Heart left ventricle (tissue), 13 donors: ENCODE data around the gene CCDC3.

Source experiments
- CTCF ChIP-seq, 12 donors: fragments of 200-600 bp; sonication (generic) in 4 of 12; IDR thresholded peaks; one replicate each; pipeline versions ENCODE4 v1.5.0 to v1.8.0; 2018 to 2022; ENCODE audit warnings: antibody characterized with exemption in 12 of 12, mild to moderate bottlenecking in 5 of 12
- POLR2A ChIP-seq, 2 donors: fragments of 450-650 bp; IDR thresholded peaks; one replicate each; pipeline ENCODE4 v1.6.1; 2017; ENCODE audit warnings: antibody characterized with exemption in 2 of 2, mild to moderate bottlenecking in 2 of 2, moderate library complexity in 2 of 2
- donor health status: ischemic (EF 13 %, LVEDD 7.1; RV severe dilation, severe dysfunction).
- donor health status: DM: no; HTN: yes; CAD: no.
- donor health status: DM: no; HTN: no; CAD: no.
- donor health status: ischemic (EF 25% LVEDD 6.9; RV normal size, moderate dysfunction).
- donor health status: ischemic (EF 25% LVEDD 5.7; RV mildly dilated, moderate dysfunction).
- donor health status: ischemic (EF 35%, LVEDD 5.7; RV mildly dilated, moderate dysfunction).
- donor health status: nonischemic (EF 11% LVEDD 7.7; RV severe dilation, severe dysfunction).
- donor health status: DM: yes; HTN: yes; CAD: no.
- donor health status: PGD.
- donor health status: ischemic (EF 29% LVEDD 5.4; RV normal size, mild dysfunction).
- donor health status: nonischemic (EF 23%, LVEDD 6.1; RV moderate dilation, normal function).

- TF ChIP-seq CTCF (IDR thresholded peaks at IDR 0.05) = no peak
- no peak for TF ChIP-seq POLR2A (IDR thresholded peaks at IDR 0.05)
These were observed 152.9 kb downstream of the CCDC3 start for GRCh38 chr10:12848439-12849173.
